Pulmonary artery endothelial cell (primary cell): ENCODE results near the gene NELFB. TPM values are rescaled to one million over a fixed set of nuclear protein-coding genes. Genes with fewer than 3 reads are reported as not detected.

ENCODE experiments used
- DNase-seq: peaks from one replicate; pipeline ENCODE4 v3.0.0-alpha.2; 2011; ENCODE audit warnings: low read depth, low spot score
- total RNA-seq: library from RNA; depleted of rRNA; stranded (reverse); fragments of >200 nt; gene quantifications from 2 replicates; pipeline ENCODE4 v1.2.3, GENCODE V29; 2014

The NELFB gene
- 78.1 and 78.6 TPM in 2 replicates for total RNA-seq

DNA sequence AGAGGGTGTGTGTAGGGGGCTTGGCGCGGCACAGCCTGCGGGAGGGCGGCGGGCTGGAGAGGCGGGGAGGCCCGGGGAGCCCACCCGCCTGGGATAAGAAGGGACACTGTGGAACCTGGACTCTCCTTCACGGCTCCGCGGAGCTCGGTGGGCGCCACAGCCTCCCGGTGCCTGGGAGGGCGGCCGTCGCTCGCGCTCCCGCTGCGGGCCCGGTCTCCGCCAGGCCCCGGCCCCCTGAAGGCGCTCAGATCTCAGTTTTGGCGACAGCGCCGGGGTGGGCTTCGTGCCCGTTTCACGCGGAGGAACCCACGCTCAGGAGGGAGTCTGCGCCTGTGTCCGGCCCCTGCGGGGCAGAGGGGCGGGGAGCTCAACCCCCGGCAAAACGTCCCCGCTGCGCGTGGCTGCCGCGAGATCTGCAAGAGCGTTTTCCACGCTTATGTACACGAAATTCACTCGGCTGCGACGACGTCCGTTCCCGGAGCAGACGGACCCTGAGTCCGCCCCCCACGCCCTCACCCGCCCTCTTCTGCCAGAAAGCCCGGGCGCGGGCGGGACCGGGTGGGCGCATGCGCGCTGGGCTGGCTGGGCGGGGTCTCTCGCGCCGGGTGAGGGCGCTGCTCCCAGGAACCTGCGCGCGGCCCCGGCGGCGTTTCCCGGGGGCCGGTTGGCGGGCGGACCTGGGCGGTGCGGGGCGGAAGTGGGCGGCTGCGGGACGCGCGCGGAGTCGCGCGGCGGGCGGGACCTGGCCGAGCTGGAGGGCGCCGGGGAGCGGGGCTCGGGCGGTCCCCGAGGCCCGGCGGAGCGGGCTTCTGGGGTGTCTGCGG is at the start of gene NELFB:
Gene NELFB (plus strand): TSS at position 704 of the 824 bp plus-strand sequence.
- no peak for DNase-seq

- DNase-seq, result no peak
These were observed 48.5 kb upstream of the NELFB start for GRCh38 chr9:137206602-137207001.

- no peak for DNase-seq
These were observed 43.6 kb upstream of the NELFB start for GRCh38 chr9:137211532-137211931.

DNA sequence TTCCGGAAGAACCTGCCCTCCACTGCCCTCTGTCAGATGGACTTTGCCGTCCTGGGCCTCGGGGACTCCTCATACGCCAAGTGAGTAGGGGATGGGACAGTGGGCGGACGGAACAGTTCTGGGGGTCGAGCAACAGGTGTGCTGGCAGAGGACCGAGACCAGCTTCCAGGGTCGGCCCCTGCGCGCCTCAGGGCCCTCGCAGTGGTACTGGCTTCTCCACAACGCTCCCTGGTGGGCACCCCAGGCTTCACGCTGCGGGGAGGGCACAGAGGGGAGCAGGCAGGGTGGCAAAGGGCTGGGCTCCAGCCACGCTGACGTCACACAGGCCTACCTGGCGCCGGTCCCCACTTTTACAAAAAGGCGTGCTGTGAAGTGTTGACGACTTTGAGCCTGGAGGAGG is 42.6 kb upstream of the NELFB start:
- DNase-seq, result no peak

- no peak for DNase-seq
These were observed 41.7 kb upstream of the NELFB start for GRCh38 chr9:137213160-137214060.

- no peak for DNase-seq
These were observed 40.5 kb upstream of the NELFB start for GRCh38 chr9:137214620-137215019.

DNA sequence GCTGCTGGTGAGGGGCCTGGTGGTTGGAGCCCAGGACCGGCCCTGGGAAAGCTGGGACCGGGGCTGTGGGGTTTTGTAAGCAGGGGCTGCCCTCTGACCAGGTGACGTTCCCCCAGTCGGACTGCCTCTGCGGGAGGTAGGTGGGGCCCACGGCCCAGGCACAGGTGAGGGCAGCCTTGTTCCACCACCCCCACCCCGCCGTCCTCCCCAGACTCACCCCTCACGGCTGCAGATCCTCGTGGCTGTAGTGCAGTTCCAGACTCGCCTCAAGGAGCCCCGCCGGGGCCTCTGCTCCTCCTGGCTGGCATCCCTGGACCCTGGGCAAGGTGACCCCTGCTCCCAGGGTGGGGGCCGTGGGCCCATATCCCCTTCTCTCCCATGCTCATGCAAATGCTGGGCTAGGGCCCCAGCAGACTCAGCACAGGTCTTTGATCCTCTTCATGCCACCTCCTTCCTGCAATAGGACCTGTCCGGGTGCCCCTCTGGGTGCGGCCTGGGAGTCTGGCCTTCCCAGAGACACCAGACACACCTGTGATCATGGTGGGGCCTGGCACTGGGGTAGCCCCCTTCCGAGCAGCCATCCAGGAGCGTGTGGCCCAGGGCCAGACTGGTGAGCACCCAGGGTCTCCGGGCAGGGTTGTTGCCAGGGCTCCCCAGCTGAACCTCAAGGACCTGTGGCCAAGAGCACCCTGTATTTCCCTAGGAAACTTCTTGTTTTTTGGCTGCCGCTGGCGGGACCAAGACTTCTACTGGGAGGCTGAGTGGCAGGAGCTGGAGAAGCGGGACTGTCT is 39.7 kb upstream of the NELFB start:
- DNase-seq, result no peak

GRCh38 chr9:137216188-137216965 is 38.8 kb upstream of the NELFB start:
- no peak for DNase-seq

GRCh38 chr9:137217276-137218211 is 37.6 kb upstream of the NELFB start:
- no peak for DNase-seq

DNA sequence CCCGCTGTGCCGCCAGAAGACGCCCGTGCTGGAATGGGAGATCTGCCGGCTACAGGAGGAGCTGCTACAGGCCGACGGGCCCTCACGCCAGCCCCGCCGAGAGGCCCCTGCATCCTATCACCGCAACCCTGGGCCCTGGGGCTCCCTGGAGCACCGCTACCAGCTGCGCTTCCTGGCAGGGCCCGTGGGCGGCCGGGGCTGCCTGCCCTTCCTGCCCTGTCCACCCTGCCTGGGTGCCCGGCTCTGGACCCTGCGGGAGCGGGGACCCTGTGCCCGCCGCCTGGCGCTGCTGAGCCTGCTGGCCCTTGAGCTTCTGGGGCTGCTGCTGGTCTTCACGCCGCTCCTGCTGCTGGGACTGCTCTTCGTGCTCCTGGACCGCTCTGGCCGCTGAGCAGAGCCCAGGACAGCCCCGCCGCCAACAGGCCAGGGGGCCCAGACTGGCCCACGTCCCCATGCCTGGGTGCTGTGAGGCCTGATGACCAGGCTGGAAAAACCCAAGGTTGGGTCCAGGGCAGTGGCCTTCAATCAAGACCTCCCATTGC is 36.8 kb upstream of the NELFB start:
- no peak for DNase-seq

GRCh38 chr9:137218754-137219271 is 36.3 kb upstream of the NELFB start:
- DNase-seq, result no peak

DNA sequence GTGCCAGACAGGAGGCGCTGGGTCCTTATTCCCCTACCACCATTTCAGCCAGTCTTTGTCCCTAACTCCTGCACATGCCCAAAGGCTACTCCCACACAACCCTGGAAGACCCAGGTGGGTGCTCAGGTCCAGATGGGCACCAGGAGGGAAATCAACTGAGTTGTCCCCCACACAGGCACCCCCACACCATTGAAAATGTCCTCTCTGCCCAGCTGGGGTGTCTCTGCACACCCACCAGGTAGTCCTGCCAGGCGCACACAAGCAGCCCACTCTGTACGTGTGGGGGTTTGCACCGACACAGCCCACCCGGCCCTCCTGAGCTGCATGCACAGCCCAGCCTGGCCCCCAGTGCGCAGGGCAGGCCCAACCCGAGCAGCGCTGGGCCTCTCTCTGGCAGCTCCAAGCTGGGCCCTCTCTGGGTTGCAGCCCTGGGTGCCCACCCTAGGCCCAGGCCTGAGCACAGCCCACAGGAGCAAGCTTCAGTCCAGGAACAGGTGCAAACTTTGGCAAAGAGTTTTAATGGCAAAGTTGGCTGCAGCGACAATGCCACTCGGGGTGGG is 35.3 kb upstream of the NELFB start:
- no peak for DNase-seq

DNA sequence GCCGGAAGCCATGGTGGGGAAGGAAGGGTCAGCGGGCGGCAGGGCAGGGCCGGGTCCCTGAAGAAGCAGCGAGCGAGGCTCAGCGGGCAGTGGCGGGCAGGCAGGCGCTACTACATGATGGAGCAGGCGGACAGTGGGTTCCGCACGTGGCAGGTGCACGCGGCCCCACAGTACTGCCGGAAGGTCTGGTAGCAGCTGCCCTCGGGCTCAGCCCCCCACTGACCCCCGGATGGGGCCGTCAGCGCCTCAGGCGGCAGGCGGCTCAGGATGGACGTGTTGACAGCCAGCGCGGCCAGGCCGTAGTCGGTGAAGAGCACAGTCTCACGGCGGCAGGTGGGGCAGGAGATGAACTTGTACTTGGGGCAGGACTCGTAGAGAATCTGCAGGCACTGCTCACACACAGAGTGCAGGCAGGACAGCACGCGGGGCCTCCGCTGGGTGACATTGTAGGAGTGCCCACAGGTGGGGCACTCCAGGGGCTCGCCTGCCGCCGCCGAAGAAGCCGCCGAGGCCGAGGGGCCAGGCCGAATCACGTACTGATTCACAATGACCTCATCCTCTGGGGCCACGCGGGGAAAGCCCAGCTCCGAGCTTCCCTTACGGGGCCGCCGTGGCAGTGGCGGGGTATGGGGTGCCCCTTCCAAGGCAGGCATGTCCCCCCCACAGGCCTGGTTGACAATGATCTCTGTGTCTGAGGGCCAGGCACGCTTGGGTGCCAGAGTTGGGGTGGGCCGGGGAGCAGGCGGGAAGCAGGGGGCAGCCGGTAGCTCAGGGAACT is 34.6 kb upstream of the NELFB start:
- no peak for DNase-seq

- no peak for DNase-seq
These were observed 34.0 kb upstream of the NELFB start for GRCh38 chr9:137221095-137221505.

DNA sequence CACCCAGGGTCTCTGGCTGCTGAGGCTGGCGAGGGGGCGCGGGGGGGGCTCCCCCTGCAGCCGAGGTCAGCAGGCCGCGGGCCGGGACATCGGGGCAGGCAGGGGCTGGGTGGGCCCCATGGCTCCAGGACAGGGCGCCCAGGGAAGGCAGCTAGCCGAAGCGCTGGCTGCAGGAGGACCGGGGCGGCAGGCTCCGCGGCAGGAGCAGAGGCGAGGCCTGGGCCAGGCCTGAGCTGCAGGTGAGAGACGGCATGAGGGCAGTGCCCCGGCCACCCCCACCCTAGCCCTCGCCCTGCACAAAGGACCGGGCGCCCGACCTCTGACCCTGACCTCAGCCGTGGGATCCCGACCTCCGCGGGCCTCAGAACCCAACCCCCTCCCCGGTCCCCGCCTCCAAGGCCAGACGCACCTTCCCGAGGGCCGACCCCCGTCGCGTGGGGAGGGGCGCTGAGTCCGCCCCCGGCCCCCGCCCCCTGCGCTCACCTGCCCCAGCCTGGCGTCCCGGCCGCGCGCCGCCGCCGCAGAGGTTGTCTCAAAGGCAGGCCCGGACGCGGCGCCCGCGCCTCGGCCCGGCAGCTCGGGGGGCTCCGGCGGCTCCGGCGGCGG is 33.5 kb upstream of the NELFB start:
- no peak for DNase-seq

DNA sequence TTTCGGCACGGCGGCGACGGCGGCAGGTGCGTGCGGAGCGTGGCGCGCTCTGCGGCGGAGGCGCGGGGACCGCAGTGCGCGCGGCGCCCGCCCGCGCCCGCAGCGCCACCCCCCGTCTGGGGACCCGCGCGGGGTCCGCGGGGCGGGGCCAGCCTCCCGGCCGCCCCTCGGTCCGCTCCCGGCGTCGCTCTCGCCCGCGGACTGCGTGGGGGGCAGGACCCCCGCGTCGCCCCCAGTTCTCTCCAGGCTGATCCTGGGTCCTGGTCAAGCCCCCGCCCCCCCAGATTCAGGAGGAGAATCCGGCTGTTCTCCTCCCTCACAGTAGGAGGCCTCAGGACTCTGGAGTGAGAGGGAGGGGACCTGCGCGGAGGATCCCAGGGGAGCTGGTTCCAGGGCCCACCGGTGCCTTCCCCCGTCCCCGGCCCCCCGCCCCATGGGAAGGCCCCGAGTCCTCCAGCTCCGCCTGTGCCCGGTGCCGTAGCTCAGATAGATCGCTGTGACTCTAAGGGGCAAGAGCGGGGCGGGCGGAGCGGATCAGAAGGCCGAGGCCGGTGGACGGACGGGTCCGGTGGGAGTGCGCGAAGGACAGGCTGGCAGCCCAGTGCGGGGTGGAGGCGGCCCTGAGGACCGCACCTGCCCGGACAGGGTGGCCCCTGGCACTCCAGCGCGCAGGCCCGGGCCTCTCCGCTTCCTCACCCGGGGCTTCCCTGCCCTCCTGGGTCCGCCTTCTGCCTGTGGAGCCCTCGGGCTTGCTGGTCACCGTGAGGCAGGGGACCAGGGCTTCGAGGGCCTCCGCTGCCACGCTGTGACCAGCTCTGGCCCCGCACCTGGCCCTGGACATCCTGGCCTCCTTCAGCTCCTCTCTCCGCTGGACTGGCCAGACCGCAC is 32.7 kb upstream of the NELFB start, which contains the start of gene RNF208:
Gene RNF208 (minus strand): TSS at position 51 of the 888 bp plus-strand sequence. CDS start 1,028 bp downstream, outside the sequence.
- DNase-seq, result no peak
